K562 (cell line): ENCODE measurements around the gene RETREG2. TPM values are rescaled to one million over a fixed set of nuclear protein-coding genes. Genes with fewer than 3 reads are reported as not detected.

Source experiments
- BCL6 ChIP-seq: fragments of 250-450 bp; sonication (Bioruptor Pico); IDR thresholded peaks from 2 replicates; pipeline ENCODE4 v1.4.0; 2020
- BCOR ChIP-seq: fragments of 450-650 bp; IDR thresholded peaks from 2 replicates; pipeline ENCODE4 v1.6.1; 2016
- ELF4 ChIP-seq: fragments of 450-650 bp; formaldehyde crosslinking; IDR thresholded peaks from 2 replicates; pipeline ENCODE4 v1.4.0; 2022; ENCODE audit warnings: missing genetic modification characterization
- HCFC1 ChIP-seq: IDR thresholded peaks from 2 replicates; pipeline ENCODE4 v1.6.1; 2012; ENCODE audit warnings: low read depth, low read length, improper control_type of control experiment
- HDGF ChIP-seq: fragments of 450-650 bp; IDR thresholded peaks from 2 replicates; pipeline ENCODE4 v1.6.1; 2016
- MEIS2 ChIP-seq: fragments of 450-650 bp; IDR thresholded peaks from 2 replicates; pipeline ENCODE4 v1.6.1; 2014; ENCODE audit warnings: mild to moderate bottlenecking; ENCODE audit not compliant: partially characterized antibody
- RAD51 ChIP-seq: fragments of 450-650 bp; IDR thresholded peaks from 2 replicates; pipeline ENCODE4 v1.7.1; 2016; ENCODE audit warnings: low read depth, mild to moderate bottlenecking, borderline replicate concordance
- TAL1 ChIP-seq: fragments of 450-650 bp; IDR thresholded peaks from 2 replicates; pipeline ENCODE4 v1.6.1; 2016; ENCODE audit warnings: mild to moderate bottlenecking
- TEAD2 ChIP-seq: fragments of 450-650 bp; IDR thresholded peaks from 2 replicates; pipeline ENCODE4 v1.6.1; 2016; ENCODE audit warnings: missing genetic modification characterization, control low read depth, missing compliant biosample characterization
- ZBTB7A ChIP-seq: IDR thresholded peaks from 2 replicates; pipeline ENCODE4 v1.6.1; 2011; ENCODE audit warnings: low read depth, mild to moderate bottlenecking, low read length, moderate library complexity, borderline replicate concordance; ENCODE audit not compliant: control insufficient read depth
- ZNF143 ChIP-seq: sonication (generic); formaldehyde crosslinking; IDR thresholded peaks from 2 replicates; pipeline ENCODE4 v1.9.0; 2022; ENCODE audit warnings: mild to moderate bottlenecking, missing genetic modification reagents
- ZNF217 ChIP-seq: sonication (generic); formaldehyde crosslinking; IDR thresholded peaks from 2 replicates; pipeline ENCODE4 v1.8.0; 2022; ENCODE audit warnings: mild to moderate bottlenecking, missing genetic modification reagents
- ZNF444 ChIP-seq: fragments of 250-450 bp; sonication (Bioruptor Pico); IDR thresholded peaks from 2 replicates; pipeline ENCODE4 v1.4.0; 2020; ENCODE audit warnings: mild to moderate bottlenecking, moderate library complexity
- polyA plus RNA-seq, 8 experiments: library from polyadenylated mRNA; depleted of rRNA in 4 of 8; stranded (reverse) in 5 of 8; unstranded in 3 of 8; fragments of >200 nt; fragmentation: Nextera tagmentation in 2 of 8; fragmentation: Illumina TruSeq in 1 of 8; extraction: Ambion mirVana in 2 of 8; extraction: Trizol in 1 of 8; gene quantifications; 2 replicates each; pipeline versions ENCODE4 v1.2.1 to v1.2.3, GENCODE V29; 2011 to 2014; ENCODE audit warnings: inconsistent platforms in 1 of 8, missing spikeins in 1 of 8
- total RNA-seq, 7 experiments: library from RNA; depleted of rRNA in 6 of 7; stranded (reverse); fragments of >200 nt in 6 of 7; fragmentation: Illumina TruSeq in 2 of 7; extraction: Trizol in 2 of 7; gene quantifications; 2 replicates each; pipeline versions ENCODE4 v1.2.1 to v1.2.3, GENCODE V29; 2011 to 2021; ENCODE audit warnings: low replicate concordance in 1 of 7
- TF ChIP-seq, protein P1 (sequence below), 2 experiments: fragments of 450-650 bp in 1 of 2; sonication (generic) in 1 of 2; formaldehyde crosslinking in 1 of 2; IDR thresholded peaks; 2 replicates each; pipeline versions ENCODE4 v1.7.1 to v1.9.0; 2016 to 2022; ENCODE audit warnings: inconsistent platforms in 1 of 2, mild to moderate bottlenecking in 1 of 2, missing genetic modification reagents in 1 of 2
- TF ChIP-seq, protein P2 (sequence below): fragments of 450-650 bp; IDR thresholded peaks from 2 replicates; pipeline ENCODE4 v1.6.1; 2014; ENCODE audit warnings: low read depth, mild to moderate bottlenecking, moderate library complexity, borderline replicate concordance
- TF ChIP-seq, protein P3 (sequence below): fragments of 450-650 bp; formaldehyde crosslinking; IDR thresholded peaks from 2 replicates; pipeline ENCODE4 v1.4.0; 2020; ENCODE audit warnings: mild to moderate bottlenecking, mixed read lengths

RETREG2 gene
- total and polyA plus RNA-seq, 9 of the 15 experiments (the other 6 are each of a cell fraction or from before 2014, with no cell fraction given), result 4.9 to 40.1 (median 19.2) TPM

DNA sequence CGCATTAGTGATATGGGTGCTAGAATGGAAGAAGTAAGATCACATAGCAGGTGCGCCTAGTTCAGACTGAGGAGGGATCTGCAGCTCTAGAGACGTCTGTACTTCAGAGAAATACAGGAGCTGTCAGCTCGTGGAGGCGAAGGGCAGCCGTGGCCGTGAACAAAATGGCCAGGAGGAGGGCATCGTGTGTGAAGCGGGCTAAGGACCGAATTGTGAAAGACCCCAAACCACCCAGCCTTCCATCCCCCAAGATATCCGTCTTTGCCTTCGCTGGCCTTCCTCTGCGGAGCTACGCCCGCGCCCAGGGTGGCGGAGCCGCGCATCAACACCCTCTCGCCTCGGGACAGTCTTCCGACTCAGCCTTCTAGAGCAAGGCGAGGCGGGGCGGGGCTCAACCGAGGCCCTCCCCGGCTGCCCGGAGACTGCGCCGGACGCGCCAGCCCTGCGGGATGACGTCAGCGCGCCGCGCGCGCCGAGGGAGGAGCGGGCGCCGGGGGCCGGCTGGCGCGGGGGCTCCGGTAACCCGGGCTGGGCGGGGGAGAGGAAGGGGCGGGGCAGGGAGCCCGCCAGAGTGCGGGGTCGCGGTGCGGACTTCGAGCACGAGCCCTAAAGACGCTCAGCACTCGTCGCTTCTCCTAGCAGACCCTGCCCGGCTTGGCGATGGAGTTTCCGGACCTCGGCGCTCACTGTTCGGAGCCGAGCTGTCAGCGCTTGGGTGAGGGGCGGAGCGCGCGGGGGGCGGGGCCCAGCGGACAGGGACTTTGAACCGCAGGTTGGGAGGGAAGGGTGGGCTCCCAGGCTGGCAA is 28.5 kb downstream of the RETREG2 start, which contains the start of gene ZFAND2B (continued):
- TF ChIP-seq ZNF143 (CRISPR knock-in tag) (no peak), HDGF (no peak), MEIS2 (no peak), ZBTB7A (peak; percentile 64; the same call in 1 of the 2 replicates), BCOR (no peak), ELF4 (CRISPR knock-in tag) (no peak), HCFC1 (no peak), TEAD2 (no peak), BCL6 (CRISPR knock-in tag) (no peak), ZNF217 (CRISPR knock-in tag) (no peak), RAD51 (no peak), ZNF444 (no peak), TAL1 (no peak)
- TF ChIP-seq, protein P1, sequence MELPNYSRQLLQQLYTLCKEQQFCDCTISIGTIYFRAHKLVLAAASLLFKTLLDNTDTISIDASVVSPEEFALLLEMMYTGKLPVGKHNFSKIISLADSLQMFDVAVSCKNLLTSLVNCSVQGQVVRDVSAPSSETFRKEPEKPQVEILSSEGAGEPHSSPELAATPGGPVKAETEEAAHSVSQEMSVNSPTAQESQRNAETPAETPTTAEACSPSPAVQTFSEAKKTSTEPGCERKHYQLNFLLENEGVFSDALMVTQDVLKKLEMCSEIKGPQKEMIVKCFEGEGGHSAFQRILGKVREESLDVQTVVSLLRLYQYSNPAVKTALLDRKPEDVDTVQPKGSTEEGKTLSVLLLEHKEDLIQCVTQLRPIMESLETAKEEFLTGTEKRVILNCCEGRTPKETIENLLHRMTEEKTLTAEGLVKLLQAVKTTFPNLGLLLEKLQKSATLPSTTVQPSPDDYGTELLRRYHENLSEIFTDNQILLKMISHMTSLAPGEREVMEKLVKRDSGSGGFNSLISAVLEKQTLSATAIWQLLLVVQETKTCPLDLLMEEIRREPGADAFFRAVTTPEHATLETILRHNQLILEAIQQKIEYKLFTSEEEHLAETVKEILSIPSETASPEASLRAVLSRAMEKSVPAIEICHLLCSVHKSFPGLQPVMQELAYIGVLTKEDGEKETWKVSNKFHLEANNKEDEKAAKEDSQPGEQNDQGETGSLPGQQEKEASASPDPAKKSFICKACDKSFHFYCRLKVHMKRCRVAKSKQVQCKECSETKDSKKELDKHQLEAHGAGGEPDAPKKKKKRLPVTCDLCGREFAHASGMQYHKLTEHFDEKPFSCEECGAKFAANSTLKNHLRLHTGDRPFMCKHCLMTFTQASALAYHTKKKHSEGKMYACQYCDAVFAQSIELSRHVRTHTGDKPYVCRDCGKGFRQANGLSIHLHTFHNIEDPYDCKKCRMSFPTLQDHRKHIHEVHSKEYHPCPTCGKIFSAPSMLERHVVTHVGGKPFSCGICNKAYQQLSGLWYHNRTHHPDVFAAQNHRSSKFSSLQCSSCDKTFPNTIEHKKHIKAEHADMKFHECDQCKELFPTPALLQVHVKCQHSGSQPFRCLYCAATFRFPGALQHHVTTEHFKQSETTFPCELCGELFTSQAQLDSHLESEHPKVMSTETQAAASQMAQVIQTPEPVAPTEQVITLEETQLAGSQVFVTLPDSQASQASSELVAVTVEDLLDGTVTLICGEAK (IDR thresholded peaks at IDR 0.05), result 0 out of 2 replicates have a peak, but pooled peaks have one; percentile 9
- TF ChIP-seq, protein P1 (CRISPR knock-in tag; IDR thresholded peaks at IDR 0.05), result no peak
- TF ChIP-seq, protein P2, sequence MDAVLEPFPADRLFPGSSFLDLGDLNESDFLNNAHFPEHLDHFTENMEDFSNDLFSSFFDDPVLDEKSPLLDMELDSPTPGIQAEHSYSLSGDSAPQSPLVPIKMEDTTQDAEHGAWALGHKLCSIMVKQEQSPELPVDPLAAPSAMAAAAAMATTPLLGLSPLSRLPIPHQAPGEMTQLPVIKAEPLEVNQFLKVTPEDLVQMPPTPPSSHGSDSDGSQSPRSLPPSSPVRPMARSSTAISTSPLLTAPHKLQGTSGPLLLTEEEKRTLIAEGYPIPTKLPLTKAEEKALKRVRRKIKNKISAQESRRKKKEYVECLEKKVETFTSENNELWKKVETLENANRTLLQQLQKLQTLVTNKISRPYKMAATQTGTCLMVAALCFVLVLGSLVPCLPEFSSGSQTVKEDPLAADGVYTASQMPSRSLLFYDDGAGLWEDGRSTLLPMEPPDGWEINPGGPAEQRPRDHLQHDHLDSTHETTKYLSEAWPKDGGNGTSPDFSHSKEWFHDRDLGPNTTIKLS, result no peak
- TF ChIP-seq, protein P3, sequence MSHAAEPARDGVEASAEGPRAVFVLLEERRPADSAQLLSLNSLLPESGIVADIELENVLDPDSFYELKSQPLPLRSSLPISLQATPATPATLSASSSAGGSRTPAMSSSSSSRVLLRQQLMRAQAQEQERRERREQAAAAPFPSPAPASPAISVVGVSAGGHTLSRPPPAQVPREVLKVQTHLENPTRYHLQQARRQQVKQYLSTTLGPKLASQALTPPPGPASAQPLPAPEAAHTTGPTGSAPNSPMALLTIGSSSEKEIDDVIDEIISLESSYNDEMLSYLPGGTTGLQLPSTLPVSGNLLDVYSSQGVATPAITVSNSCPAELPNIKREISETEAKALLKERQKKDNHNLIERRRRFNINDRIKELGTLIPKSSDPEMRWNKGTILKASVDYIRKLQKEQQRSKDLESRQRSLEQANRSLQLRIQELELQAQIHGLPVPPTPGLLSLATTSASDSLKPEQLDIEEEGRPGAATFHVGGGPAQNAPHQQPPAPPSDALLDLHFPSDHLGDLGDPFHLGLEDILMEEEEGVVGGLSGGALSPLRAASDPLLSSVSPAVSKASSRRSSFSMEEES, result no peak
